HepG2 (cell line): ENCODE results near the gene TAOK3. TPM values are rescaled to one million over a fixed set of nuclear protein-coding genes. Genes with fewer than 3 reads are reported as not detected.

ENCODE experiments used
- ATAC-seq: fragments of 200-7000 bp; cut with Tn5 transposase; 3 replicates; pipeline ENCODE4 v1.9.1; 2020; ENCODE audit warnings: mild to moderate bottlenecking, moderate library complexity
- BruUV-seq: library from RNA; stranded (reverse); fragments of 400-500 nt; replicated peaks from 2 replicates; lab custom pipeline; 2021; lab: Mats Ljungman, UMichigan
- CTCF ChIA-PET: fragments of 300-600 bp; formaldehyde crosslinking; extraction: SDS; loops from one replicate; lab custom pipeline; 2021; ENCODE audit warnings: low total read pairs, inconsistent platforms, low intra/inter-chr PET ratio; lab: Yijun Ruan, JAX
- POLR2A ChIA-PET: fragments of 350-600 bp; sonication (Branson Sonifier 250); formaldehyde crosslinking; loops from one replicate; lab custom pipeline; 2020; ENCODE audit warnings: antibody characterized with exemption, inconsistent platforms; lab: Yijun Ruan, JAX
- DNase-seq: peaks from one replicate; pipeline ENCODE4 v3.0.0-alpha.2; 2015; ENCODE audit warnings: low spot score
- FAIRE-seq: peaks from 3 replicates; lab custom pipeline; 2011; peaks lifted over from hg19 to GRCh38; lab: Jason Lieb, UNC
- H2AFZ ChIP-seq: one replicate; pipeline ENCODE4 v1.6.1; 2011; ENCODE audit warnings: low read length, inconsistent platforms
- H3K27ac ChIP-seq: fragments of 300-600 bp; 3 replicates; pipeline ENCODE4 v1.8.0; 2011; ENCODE audit warnings: mixed run types, mild to moderate bottlenecking, mixed read lengths, low read length, inconsistent platforms; ENCODE audit not compliant: insufficient read depth; ENCODE audit errors: extremely low read length
- H3K27me3 ChIP-seq, 2 experiments: fragments of 200-600 bp in 1 of 2; 2 replicates in 1 of 2; 3 replicates in 1 of 2; pipeline versions ENCODE4 v1.6.0 to v1.8.0; 2011; ENCODE audit warnings: low read length in 2 of 2, mild to moderate bottlenecking in 2 of 2, moderate library complexity in 2 of 2, inconsistent platforms in 1 of 2; ENCODE audit not compliant: insufficient read depth in 2 of 2, control insufficient read depth in 1 of 2
- H3K36me3 ChIP-seq, 2 experiments: fragments of 200-600 bp in 1 of 2; replicated peaks in 1 of 2; 2 replicates in 1 of 2; 3 replicates in 1 of 2; pipeline versions ENCODE4 v1.5.1 to v1.8.0; 2011; ENCODE audit warnings: low read length in 2 of 2, inconsistent platforms in 1 of 2; ENCODE audit not compliant: insufficient read depth in 2 of 2, control insufficient read depth in 1 of 2
- H3K4me1 ChIP-seq: 2 replicates; pipeline ENCODE4 v1.5.1; 2012; ENCODE audit warnings: low read length, inconsistent platforms; ENCODE audit not compliant: insufficient read depth
- H3K4me2 ChIP-seq: 2 replicates; pipeline ENCODE4 v1.6.0; 2011; ENCODE audit warnings: low read depth, low read length, inconsistent platforms
- H3K4me3 ChIP-seq, 3 experiments: fragments of 200-600 bp in 1 of 3; sonication (generic), shearing (Covaris generic) in 1 of 3; replicated peaks in 1 of 3; 2 replicates each; pipeline ENCODE4 v1.5.1; 2011 to 2016; ENCODE audit warnings: low read length in 3 of 3, inconsistent platforms in 2 of 3, low read depth in 2 of 3, mild to moderate bottlenecking in 2 of 3, control low read depth in 1 of 3, mixed read lengths in 1 of 3; ENCODE audit not compliant: insufficient read depth in 1 of 3
- H3K79me2 ChIP-seq: one replicate; pipeline ENCODE4 v1.6.1; 2011; ENCODE audit warnings: low read length, inconsistent platforms; ENCODE audit not compliant: insufficient read depth
- H3K9ac ChIP-seq: 2 replicates; pipeline ENCODE4 v1.6.0; 2011; ENCODE audit warnings: mild to moderate bottlenecking, low read depth, low read length, inconsistent platforms; ENCODE audit not compliant: insufficient read depth
- H3K9me3 ChIP-seq: 2 replicates; pipeline ENCODE4 v1.5.1; 2012; ENCODE audit warnings: mild to moderate bottlenecking, low read length
- H4K20me1 ChIP-seq: 2 replicates; pipeline ENCODE4 v1.6.0; 2011; ENCODE audit warnings: inconsistent platforms, mild to moderate bottlenecking, low read length, moderate library complexity; ENCODE audit not compliant: insufficient read depth
- FOSL2 ChIP-seq: sonication (generic); formaldehyde crosslinking; IDR thresholded peaks from 2 replicates; pipeline ENCODE4 v1.4.0; 2020; ENCODE audit warnings: missing genetic modification reagents
- GABPB1 ChIP-seq: IDR thresholded peaks from 2 replicates; pipeline ENCODE4 v1.6.1; 2016; ENCODE audit warnings: mild to moderate bottlenecking, missing genetic modification reagents, moderate library complexity, missing compliant biosample characterization
- GLI4 ChIP-seq: sonication (generic); formaldehyde crosslinking; IDR thresholded peaks from 2 replicates; pipeline ENCODE4 v1.5.1; 2020; ENCODE audit warnings: missing genetic modification reagents, mild to moderate bottlenecking, moderate library complexity, borderline replicate concordance
- MTA3 ChIP-seq: sonication (generic); formaldehyde crosslinking; IDR thresholded peaks from 2 replicates; pipeline ENCODE4 v1.4.0; 2020; ENCODE audit warnings: missing genetic modification reagents
- RAD51 ChIP-seq: fragments of 450-650 bp; IDR thresholded peaks from 2 replicates; pipeline ENCODE4 v1.6.1; 2016; ENCODE audit warnings: borderline replicate concordance
- TBL1XR1 ChIP-seq: fragments of 150-350 bp; IDR thresholded peaks from 2 replicates; pipeline ENCODE4 v1.6.1; 2014; ENCODE audit warnings: borderline replicate concordance, low read length; ENCODE audit not compliant: partially characterized antibody
- ZBTB3 ChIP-seq: sonication (generic); formaldehyde crosslinking; IDR thresholded peaks from 2 replicates; pipeline ENCODE4 v1.4.0; 2020; ENCODE audit warnings: low read depth, mild to moderate bottlenecking, moderate library complexity, missing genetic modification reagents, borderline replicate concordance
- ZFP62 ChIP-seq: sonication (generic); formaldehyde crosslinking; IDR thresholded peaks from 2 replicates; pipeline ENCODE4 v1.4.0; 2020; ENCODE audit warnings: missing genetic modification reagents
- ZNF143 ChIP-seq: sonication (generic); formaldehyde crosslinking; IDR thresholded peaks from 2 replicates; pipeline ENCODE4 v1.4.0; 2020; ENCODE audit warnings: missing genetic modification reagents
- ZNF354B ChIP-seq: sonication (generic); formaldehyde crosslinking; IDR thresholded peaks from 2 replicates; pipeline ENCODE4 v1.8.0; 2022; ENCODE audit warnings: mild to moderate bottlenecking, missing genetic modification reagents
- ZNF530 ChIP-seq: sonication (generic); formaldehyde crosslinking; IDR thresholded peaks from 2 replicates; pipeline ENCODE4 v1.5.0; 2020; ENCODE audit warnings: low read depth, mild to moderate bottlenecking, missing genetic modification reagents
- ZNF550 ChIP-seq: sonication (generic); formaldehyde crosslinking; IDR thresholded peaks from 2 replicates; pipeline ENCODE4 v1.4.0; 2020; ENCODE audit warnings: mild to moderate bottlenecking, missing genetic modification reagents, borderline replicate concordance
- ZNF614 ChIP-seq: IDR thresholded peaks from 2 replicates; pipeline ENCODE4 v1.6.1; 2018; ENCODE audit warnings: missing biosample characterization, missing genetic modification reagents, inconsistent platforms, borderline replicate concordance
- WGBS: methylation state at CpG from one replicate; pipeline ENCODE4 v1.1.6; 2017; ENCODE audit warnings: low lambda C conversion rate; 5-methylcytosine and 5-hydroxymethylcytosine counted together
- in situ Hi-C: cut with HindIII; loops from 2 replicates; pipeline ENCODE4 v1.10.0; 2017; ENCODE audit warnings: low pct_unique_long_range_greater_than_20kb; ENCODE audit not compliant: extremely low pct_ligation_motif_present
- intact Hi-C: fragments of 100-400 bp; cut with micrococcal nuclease; formaldehyde crosslinking; loops from one replicate; pipeline ENCODE4 v1.10.0; 2022; ENCODE audit not compliant: unreplicated experiment
- polyA plus RNA-seq, 8 experiments: library from polyadenylated mRNA; depleted of rRNA in 3 of 8; stranded (reverse) in 7 of 8; unstranded in 1 of 8; fragments of >200 nt; fragmentation: Illumina TruSeq in 4 of 8; extraction: Trizol in 4 of 8; gene quantifications; 2 replicates each; pipeline versions ENCODE4 v1.2.1 to v1.2.3, GENCODE V29; 2011 to 2016; ENCODE audit warnings: low read depth in 4 of 8, missing spikeins in 1 of 8, mixed read lengths in 1 of 8; ENCODE audit not compliant: insufficient read depth in 1 of 8
- total RNA-seq, 5 experiments: library from RNA; depleted of rRNA; stranded (reverse); fragments of >200 nt; fragmentation: Illumina TruSeq; extraction: Trizol; gene quantifications; 2 replicates each; pipeline ENCODE4 v1.2.3, GENCODE V29; 2016; ENCODE audit warnings: low read depth in 1 of 5
- TF ChIP-seq, protein P1 (sequence below): sonication (generic); formaldehyde crosslinking; IDR thresholded peaks from 2 replicates; pipeline ENCODE4 v1.5.1; 2020; ENCODE audit warnings: missing genetic modification reagents, mild to moderate bottlenecking, borderline replicate concordance
- TF ChIP-seq, protein P2 (sequence below): sonication (generic); formaldehyde crosslinking; IDR thresholded peaks from 2 replicates; pipeline ENCODE4 v1.8.0; 2022; ENCODE audit warnings: mild to moderate bottlenecking, missing genetic modification reagents; ENCODE audit not compliant: insufficient replicate concordance
- TF ChIP-seq, protein P3 (sequence below): IDR thresholded peaks from 2 replicates; pipeline ENCODE4 v1.6.1; 2016; ENCODE audit warnings: mild to moderate bottlenecking

Gene TAOK3
- total and polyA plus RNA-seq, 2 of the 13 experiments (the other 11 are each of a cell fraction or from before 2014, with no cell fraction given), result 10.4 to 12.3 TPM

GRCh38 chr12:118402251-118402650, 29.5 kb upstream of the TAOK3 start:
- Histone ChIP-seq H3K36me3 (peaks cover 10 to 73% of the 10 kb centered on the region in 2 experiments; a peak in 4 of 5 replicates), H3K4me2 (no peak overlapping the region), H3K27me3 (no peaks in the 10 kb centered on the region), H3K9me3 (no peaks in the 10 kb centered on the region), H3K4me3 (no peak overlapping the region), H4K20me1 (no peaks in the 10 kb centered on the region; the same call in 1 of the 2 replicates), H3K4me1 (no peaks in the 10 kb centered on the region), H3K79me2 (no peaks in the 10 kb centered on the region), H2AFZ (no peak overlapping the region), H3K9ac (no peak overlapping the region), H3K27ac (no peak overlapping the region)
- no peak for FAIRE-seq
- in situ Hi-C loops, result loop anchor here (25.0 kb wide), 1 partner anchor 635 kb away; no protein-coding TSS in a partner anchor
- 93% methylated on average over 6 of the region's 6 CpGs for WGBS
- intact Hi-C loops, result loop anchor here (2.0 kb wide), 1 partner anchor 51 kb away; no protein-coding TSS in a partner anchor
- no peak for DNase-seq
- ChIA-PET CTCF (no interaction called here), POLR2A (no interaction called here)
- no peak for ATAC-seq
- no TSS peak for BruUV-seq
- TF ChIP-seq ZBTB3 (CRISPR knock-in tag) (no peak), ZFP62 (CRISPR knock-in tag) (no peak)
- TF ChIP-seq, all 625 proteins: peak for 0

- intact Hi-C loops (no loop called here), in situ Hi-C loops (no loop called here)
- TF ChIP-seq, protein P1, sequence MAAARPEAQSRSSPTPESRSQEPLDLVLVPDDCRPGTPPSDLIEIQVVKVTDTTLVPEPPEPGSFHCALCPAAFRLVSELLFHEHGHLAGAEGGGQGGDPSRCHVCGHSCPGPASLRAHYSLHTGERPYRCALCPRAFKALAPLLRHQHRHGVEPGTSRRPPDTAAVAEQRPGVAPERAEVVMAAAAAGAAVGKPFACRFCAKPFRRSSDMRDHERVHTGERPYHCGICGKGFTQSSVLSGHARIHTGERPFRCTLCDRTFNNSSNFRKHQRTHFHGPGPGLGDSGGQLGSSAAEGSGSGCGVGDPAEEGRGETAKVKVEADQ (CRISPR knock-in tag), result no peak
- TF ChIP-seq, protein P2, sequence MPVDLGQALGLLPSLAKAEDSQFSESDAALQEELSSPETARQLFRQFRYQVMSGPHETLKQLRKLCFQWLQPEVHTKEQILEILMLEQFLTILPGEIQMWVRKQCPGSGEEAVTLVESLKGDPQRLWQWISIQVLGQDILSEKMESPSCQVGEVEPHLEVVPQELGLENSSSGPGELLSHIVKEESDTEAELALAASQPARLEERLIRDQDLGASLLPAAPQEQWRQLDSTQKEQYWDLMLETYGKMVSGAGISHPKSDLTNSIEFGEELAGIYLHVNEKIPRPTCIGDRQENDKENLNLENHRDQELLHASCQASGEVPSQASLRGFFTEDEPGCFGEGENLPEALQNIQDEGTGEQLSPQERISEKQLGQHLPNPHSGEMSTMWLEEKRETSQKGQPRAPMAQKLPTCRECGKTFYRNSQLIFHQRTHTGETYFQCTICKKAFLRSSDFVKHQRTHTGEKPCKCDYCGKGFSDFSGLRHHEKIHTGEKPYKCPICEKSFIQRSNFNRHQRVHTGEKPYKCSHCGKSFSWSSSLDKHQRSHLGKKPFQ (CRISPR knock-in tag), result no peak
- no peak for TF ChIP-seq ZNF143
- no peak for TF ChIP-seq ZNF354B
- no peak for TF ChIP-seq ZNF550 (CRISPR knock-in tag)
- TF ChIP-seq GABPB1 (CRISPR knock-in tag), result no peak
- TF ChIP-seq MTA3 (CRISPR knock-in tag), result no peak
- no peak for TF ChIP-seq FOSL2 (CRISPR knock-in tag)
- no peak for TF ChIP-seq GLI4 (CRISPR knock-in tag)
- no peak for TF ChIP-seq RAD51
- no peak for TF ChIP-seq ZNF530 (CRISPR knock-in tag)
- TF ChIP-seq ZNF614, result no peak
- TF ChIP-seq, protein P3, sequence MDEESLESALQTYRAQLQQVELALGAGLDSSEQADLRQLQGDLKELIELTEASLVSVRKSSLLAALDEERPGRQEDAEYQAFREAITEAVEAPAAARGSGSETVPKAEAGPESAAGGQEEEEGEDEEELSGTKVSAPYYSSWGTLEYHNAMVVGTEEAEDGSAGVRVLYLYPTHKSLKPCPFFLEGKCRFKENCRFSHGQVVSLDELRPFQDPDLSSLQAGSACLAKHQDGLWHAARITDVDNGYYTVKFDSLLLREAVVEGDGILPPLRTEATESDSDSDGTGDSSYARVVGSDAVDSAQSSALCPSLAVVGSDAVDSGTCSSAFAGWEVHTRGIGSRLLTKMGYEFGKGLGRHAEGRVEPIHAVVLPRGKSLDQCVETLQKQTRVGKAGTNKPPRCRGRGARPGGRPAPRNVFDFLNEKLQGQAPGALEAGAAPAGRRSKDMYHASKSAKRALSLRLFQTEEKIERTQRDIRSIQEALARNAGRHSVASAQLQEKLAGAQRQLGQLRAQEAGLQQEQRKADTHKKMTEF (CRISPR knock-in tag), result no peak
- no peak for TF ChIP-seq TBL1XR1
- ChIA-PET POLR2A (no interaction called here), CTCF (no interaction called here)
- DNase-seq (no peak), ATAC-seq (no peak), FAIRE-seq (no peak)
- Histone ChIP-seq H3K9ac (no peak overlapping the region), H3K27ac (no peak overlapping the region), H4K20me1 (no peaks in the 10 kb centered on the region), H3K27me3 (no peaks in the 10 kb centered on the region), H3K79me2 (no peaks in the 10 kb centered on the region), H3K4me2 (no peak overlapping the region), H3K4me1 (no peaks in the 10 kb centered on the region), H3K36me3 (peaks cover 15 to 76% of the 10 kb centered on the region in 2 experiments; a peak in 4 of 5 replicates), H3K4me3 (no peak overlapping the region), H3K9me3 (no peaks in the 10 kb centered on the region), H2AFZ (no peak overlapping the region)
- BruUV-seq, result no TSS peak
- WGBS, result 97% methylated on average over 5 of the region's 5 CpGs
These were observed 26.2 kb upstream of the TAOK3 start for GRCh38 chr12:118398940-118399339.
